Measurements from ENCODE around the gene TMEM63B. TPM values are rescaled to one million over a fixed set of nuclear protein-coding genes. Genes with fewer than 3 reads are reported as not detected.

Gene TMEM63B
- total and polyA plus RNA-seq, 11 donors: 26.2 to 52.9 (median 41.2) TPM

- no peak overlapping the region for H3K27ac ChIP-seq
- H3K4me1 ChIP-seq: peaks cover 4 to 65% (median 34%) of the 10 kb centered on the region in 12 donors
- no peak for ATAC-seq
- TF ChIP-seq POLR2A (IDR thresholded peaks at IDR 0.05): no peak
- TF ChIP-seq CTCF (IDR thresholded peaks at IDR 0.05): no peak
- H3K36me3 ChIP-seq: peaks cover 0 to 60% (median 41%) of the 10 kb centered on the region in 9 donors
- no peak for DNase-seq
- H3K4me3 ChIP-seq: no peak overlapping the region
- intact Hi-C loops (cut with DNase I): no loop called here
- H3K9me3 ChIP-seq: no peaks in the 10 kb centered on the region
- WGBS, 4 donors: 54 to 74% (median 69%) methylated on average over 5 of the region's 5 CpGs
- H3K27me3 ChIP-seq: no peaks in the 10 kb centered on the region
These were observed 11.5 kb upstream of the TMEM63B start for GRCh38 chr6:44115866-44116265.

GRCh38 chr6:44116641-44117382 lies 10.5 kb upstream of the TMEM63B start:
- H3K36me3 ChIP-seq: peaks cover 0 to 50% (median 31%) of the 10 kb centered on the region in 9 donors
- ATAC-seq (peak in 2 of 4 donors; percentile 19 to 40), DNase-seq (no peak)
- H3K4me3 ChIP-seq: no peak overlapping the region
- peak overlapping the region in 5 of 12 donors; percentile 1 to 36 (median 21) for H3K27ac ChIP-seq
- intact Hi-C loops (cut with DNase I): no loop called here
- H3K27me3 ChIP-seq: no peaks in the 10 kb centered on the region
- peaks cover 4 to 68% (median 40%) of the 10 kb centered on the region in 12 donors for H3K4me1 ChIP-seq
- TF ChIP-seq CTCF (IDR thresholded peaks at IDR 0.05) (no peak), POLR2A (IDR thresholded peaks at IDR 0.05) (no peak)
- H3K9me3 ChIP-seq: no peaks in the 10 kb centered on the region
- WGBS, 4 donors: 20 to 57% (median 46%) methylated on average over 4 of the region's 4 CpGs

DNA sequence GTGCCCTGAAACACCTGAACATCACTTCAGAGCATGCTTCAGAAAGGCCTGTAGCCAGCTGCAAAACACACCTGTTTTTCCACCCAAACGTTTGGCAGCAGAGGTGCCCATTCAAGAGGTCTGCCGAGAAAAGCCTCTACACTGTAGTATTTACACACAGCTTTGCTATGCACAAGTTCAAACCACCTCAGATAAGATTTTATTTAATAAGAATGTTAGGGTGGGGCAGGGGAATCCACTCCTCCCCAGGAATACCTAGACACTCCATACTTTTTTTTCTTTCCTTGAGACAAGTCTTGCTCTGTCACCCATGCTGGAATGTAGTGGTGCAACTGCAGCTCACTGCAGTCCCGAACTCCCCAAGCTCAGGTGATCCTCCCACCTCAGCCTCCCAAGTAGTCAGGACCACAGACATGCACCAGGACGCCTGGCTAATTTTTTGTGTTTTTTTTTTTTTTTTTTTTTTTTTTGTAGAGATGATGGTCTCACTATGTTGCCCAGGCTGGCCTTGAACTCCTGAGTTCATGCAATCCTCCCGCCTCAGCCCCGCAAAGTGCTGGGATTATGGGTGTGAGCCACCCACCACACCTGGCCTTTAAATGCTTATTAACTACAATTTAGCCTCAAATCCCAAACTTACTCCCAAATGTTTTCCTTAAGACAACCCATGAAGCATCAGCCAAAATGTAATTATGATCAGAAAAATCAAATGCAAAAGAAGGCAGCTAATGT lies 9.8 kb upstream of the TMEM63B start:
- peaks cover 4 to 68% (median 47%) of the 10 kb centered on the region in 12 donors for H3K4me1 ChIP-seq
- DNase-seq (no peak), ATAC-seq (no peak)
- H3K9me3 ChIP-seq: no peaks in the 10 kb centered on the region
- H3K36me3 ChIP-seq: peaks cover 0 to 43% (median 24%) of the 10 kb centered on the region in 9 donors
- 75 to 83% (median 81%) methylated on average over 6 of the region's 6 CpGs for WGBS, 4 donors
- H3K27ac ChIP-seq: peak overlapping the region in 2 of 12 donors; percentile 9 to 36
- H3K27me3 ChIP-seq: no peaks in the 10 kb centered on the region
- intact Hi-C loops (cut with DNase I): no loop called here
- TF ChIP-seq POLR2A (IDR thresholded peaks at IDR 0.05) (no peak), CTCF (IDR thresholded peaks at IDR 0.05) (no peak)
- no peak overlapping the region for H3K4me3 ChIP-seq

DNA sequence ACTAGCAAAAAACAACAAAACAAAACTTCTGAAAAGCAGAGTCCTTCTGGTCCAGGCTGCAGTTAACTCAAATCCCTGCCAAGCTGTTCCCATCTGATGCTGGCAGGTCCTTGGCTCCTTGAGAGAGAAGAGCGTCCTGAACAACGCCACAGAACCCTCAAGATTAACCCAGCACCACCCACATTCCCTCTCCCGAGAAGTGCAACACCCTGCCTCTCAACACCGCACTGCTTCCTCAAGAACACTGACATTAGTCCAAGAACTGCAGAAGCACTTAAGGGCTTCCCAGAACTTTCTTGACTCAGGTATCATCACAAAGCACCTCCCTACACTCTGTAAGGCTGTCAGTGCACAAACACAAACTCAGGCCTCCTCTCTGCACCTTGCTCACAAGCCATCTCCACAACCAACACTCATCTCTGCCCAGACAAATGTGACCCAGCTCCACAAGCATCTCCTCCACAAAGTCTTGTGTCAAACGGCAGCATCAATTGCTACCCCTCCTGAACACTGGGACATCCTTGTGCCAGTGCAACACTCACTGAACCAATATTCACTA lies 7.6 kb upstream of the TMEM63B start:
- no peak for TF ChIP-seq POLR2A (IDR thresholded peaks at IDR 0.05)
- no peak for TF ChIP-seq CTCF (IDR thresholded peaks at IDR 0.05)
- H3K36me3 ChIP-seq: peaks cover 0 to 26% (median 1%) of the 10 kb centered on the region in 9 donors
- ATAC-seq (peak in 1 of 4 donors; percentile 7), DNase-seq (no peak)
- no peaks in the 10 kb centered on the region for H3K27me3 ChIP-seq
- H3K4me1 ChIP-seq: peaks cover 4 to 86% (median 67%) of the 10 kb centered on the region in 12 donors
- intact Hi-C loops (cut with DNase I): no loop called here
- H3K27ac ChIP-seq: no peak overlapping the region
- WGBS, 4 donors: 37 to 46% (median 42%) methylated on average over 5 of the region's 5 CpGs
- H3K9me3 ChIP-seq: no peaks in the 10 kb centered on the region
- no peak overlapping the region for H3K4me3 ChIP-seq

Data from heart left ventricle (tissue), 16 donors.